Measurements from ENCODE around the gene ING1.

Gene ING1

DNA sequence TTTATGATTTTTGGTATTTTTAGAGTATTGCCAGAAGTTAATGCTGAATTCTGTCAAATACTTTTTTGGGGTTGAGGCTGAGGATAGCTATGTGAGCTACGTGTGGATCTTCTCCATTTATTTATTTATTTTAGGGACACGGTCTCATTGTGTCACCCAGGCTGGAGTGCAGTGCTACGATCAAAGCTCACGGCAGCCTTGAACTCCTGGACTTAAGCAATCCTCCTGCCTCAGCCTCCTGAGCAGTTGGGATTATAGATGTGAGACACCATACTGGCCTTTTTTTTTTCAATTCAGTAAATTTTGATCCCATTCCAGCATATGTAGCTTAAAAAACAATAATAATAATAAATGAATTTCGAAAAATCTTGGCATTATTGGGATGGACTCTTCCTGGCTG is 21.1 kb downstream of the ING1 start:
- H3K9me3 ChIP-seq (ENCODE audit: control insufficient read depth, low read length), result no peaks in the 10 kb centered on the region
- no peak for DNase-seq
- H4K91ac ChIP-seq (ENCODE audit: low read length), result no peak overlapping the region
- H4K8ac ChIP-seq (ENCODE audit: low read length), result no peak overlapping the region
- H3K4me1 ChIP-seq (ENCODE audit: control insufficient read depth, insufficient read depth, low read depth, low read length), result no peaks in the 10 kb centered on the region
- H3K4ac ChIP-seq (ENCODE audit: low read depth in 1 of 2, low read length in 2 of 2), result no peak overlapping the region
- no peak overlapping the region for H2AFZ ChIP-seq (ENCODE audit: low read depth, low read length)
- H3K27me3 ChIP-seq (ENCODE audit: control insufficient read depth in 1 of 2, insufficient read depth in 1 of 2, low read length in 2 of 2), result no peaks in the 10 kb centered on the region
- H3K14ac ChIP-seq (ENCODE audit: low read length in 2 of 2), result no peak overlapping the region
- H2BK15ac ChIP-seq (ENCODE audit: low read depth, poor library complexity, severe bottlenecking), result no peak overlapping the region
- WGBS, result 95% methylated on average over 2 of the region's 5 CpGs
- H3K23ac ChIP-seq (ENCODE audit: low read length in 2 of 2), result no peak overlapping the region
- no peak overlapping the region for H3K9ac ChIP-seq (ENCODE audit: low read length)
- no peak overlapping the region for H3K27ac ChIP-seq (ENCODE audit: low read length, poor library complexity, severe bottlenecking)
- no peak overlapping the region for H2BK12ac ChIP-seq (ENCODE audit: low read length in 2 of 2)
- no peaks in the 10 kb centered on the region for H3K79me1 ChIP-seq (replicated peaks; ENCODE audit: low read length, poor library complexity, severe bottlenecking)
- no peak overlapping the region for H2BK120ac ChIP-seq (ENCODE audit: low read depth, low read length)
- no peaks in the 10 kb centered on the region for H3K36me3 ChIP-seq (ENCODE audit: control insufficient read depth in 1 of 2, insufficient read depth in 2 of 2, low read depth in 1 of 2, low read length in 2 of 2)
- H3K4me2 ChIP-seq (ENCODE audit: low read length, poor library complexity, severe bottlenecking), result no peak overlapping the region
- H3K4me3 ChIP-seq (ENCODE audit: insufficient read depth in 1 of 2, low read depth in 1 of 2, low read length in 2 of 2), result no peak overlapping the region
- H2BK5ac ChIP-seq (ENCODE audit: low read depth, low read length, poor library complexity, severe bottlenecking), result no peak overlapping the region
- H2AK5ac ChIP-seq (ENCODE audit: low read length, severe bottlenecking), result no peak overlapping the region
- no peak overlapping the region for H3K18ac ChIP-seq (ENCODE audit: low read depth in 1 of 2, low read length in 2 of 2)

DNA sequence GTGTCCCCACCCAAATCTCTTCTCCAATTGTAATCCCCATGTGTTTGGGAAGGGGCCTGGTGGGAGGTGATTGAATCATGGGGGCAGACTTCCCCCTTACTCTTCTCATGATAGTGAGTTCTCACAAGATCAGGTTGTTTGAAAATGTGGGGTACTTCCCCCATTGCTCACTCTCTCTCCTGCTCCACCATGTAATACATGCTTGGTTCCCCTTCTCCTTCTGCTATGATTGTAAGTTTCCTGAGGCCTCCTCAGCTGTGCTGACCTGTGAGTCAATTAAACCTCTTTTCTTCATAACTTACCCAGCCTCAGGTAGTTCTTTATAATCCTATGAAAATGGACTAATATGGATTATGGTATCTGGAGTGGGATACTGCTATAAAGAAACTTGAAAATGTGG is 24.1 kb downstream of the ING1 start:
- Histone ChIP-seq H3K4me1 (ENCODE audit: control insufficient read depth, insufficient read depth, low read depth, low read length) (no peaks in the 10 kb centered on the region), H3K4ac (ENCODE audit: low read depth in 1 of 2, low read length in 2 of 2) (no peak overlapping the region), H3K23ac (ENCODE audit: low read length in 2 of 2) (no peak overlapping the region), H2AFZ (ENCODE audit: low read depth, low read length) (no peak overlapping the region), H3K36me3 (ENCODE audit: control insufficient read depth in 1 of 2, insufficient read depth in 2 of 2, low read depth in 1 of 2, low read length in 2 of 2) (no peaks in the 10 kb centered on the region), H3K27ac (ENCODE audit: low read length, poor library complexity, severe bottlenecking) (no peak overlapping the region), H3K18ac (ENCODE audit: low read depth in 1 of 2, low read length in 2 of 2) (no peak overlapping the region), H4K91ac (ENCODE audit: low read length) (no peak overlapping the region), H2BK12ac (ENCODE audit: low read length in 2 of 2) (no peak overlapping the region), H3K4me2 (ENCODE audit: low read length, poor library complexity, severe bottlenecking) (no peak overlapping the region), H3K27me3 (ENCODE audit: control insufficient read depth in 1 of 2, insufficient read depth in 1 of 2, low read length in 2 of 2) (no peaks in the 10 kb centered on the region), H3K9ac (ENCODE audit: low read length) (no peak overlapping the region), H2BK120ac (ENCODE audit: low read depth, low read length) (no peak overlapping the region), H3K9me3 (ENCODE audit: control insufficient read depth, low read length) (no peaks in the 10 kb centered on the region), H2BK15ac (ENCODE audit: low read depth, poor library complexity, severe bottlenecking) (no peak overlapping the region), H3K79me1 (replicated peaks; ENCODE audit: low read length, poor library complexity, severe bottlenecking) (no peaks in the 10 kb centered on the region), H4K8ac (ENCODE audit: low read length) (no peak overlapping the region), H2AK5ac (ENCODE audit: low read length, severe bottlenecking) (no peak overlapping the region), H2BK5ac (ENCODE audit: low read depth, low read length, poor library complexity, severe bottlenecking) (no peak overlapping the region), H3K14ac (ENCODE audit: low read length in 2 of 2) (no peak overlapping the region), H3K4me3 (ENCODE audit: insufficient read depth in 1 of 2, low read depth in 1 of 2, low read length in 2 of 2) (no peak overlapping the region)
- DNase-seq, result no peak

DNA sequence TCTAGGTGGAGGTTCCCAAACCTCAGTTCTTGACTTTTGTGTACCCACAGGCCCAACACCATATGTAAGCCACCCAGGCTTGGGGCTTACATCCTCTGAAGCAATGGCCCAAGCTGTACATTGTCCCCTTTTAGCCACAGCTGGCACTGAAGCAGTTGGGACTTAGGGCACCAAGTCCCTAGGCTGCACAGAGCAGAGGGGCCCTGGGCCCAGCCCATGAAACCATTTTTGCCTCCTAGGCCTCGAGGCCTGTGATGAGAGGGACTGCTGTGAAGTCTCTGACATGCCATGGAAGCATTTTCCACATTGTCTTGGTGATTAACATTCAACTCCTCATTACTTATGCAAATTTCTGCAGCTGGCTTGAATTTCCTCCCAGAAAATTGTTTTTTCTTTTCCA is 30.2 kb downstream of the ING1 start:
- Histone ChIP-seq H2BK15ac (ENCODE audit: low read depth, poor library complexity, severe bottlenecking) (no peak overlapping the region), H2BK120ac (ENCODE audit: low read depth, low read length) (no peak overlapping the region), H3K4me3 (ENCODE audit: insufficient read depth in 1 of 2, low read depth in 1 of 2, low read length in 2 of 2) (no peak overlapping the region), H3K14ac (ENCODE audit: low read length in 2 of 2) (no peak overlapping the region), H3K79me1 (replicated peaks; ENCODE audit: low read length, poor library complexity, severe bottlenecking) (no peaks in the 10 kb centered on the region), H4K8ac (ENCODE audit: low read length) (no peak overlapping the region), H3K23ac (ENCODE audit: low read length in 2 of 2) (no peak overlapping the region), H2AK5ac (ENCODE audit: low read length, severe bottlenecking) (no peak overlapping the region), H2BK12ac (ENCODE audit: low read length in 2 of 2) (no peak overlapping the region), H3K27me3 (ENCODE audit: control insufficient read depth in 1 of 2, insufficient read depth in 1 of 2, low read length in 2 of 2) (no peaks in the 10 kb centered on the region), H3K4ac (ENCODE audit: low read depth in 1 of 2, low read length in 2 of 2) (no peak overlapping the region), H3K27ac (ENCODE audit: low read length, poor library complexity, severe bottlenecking) (no peak overlapping the region), H3K9me3 (ENCODE audit: control insufficient read depth, low read length) (peaks cover 10% of the 10 kb centered on the region), H3K9ac (ENCODE audit: low read length) (no peak overlapping the region), H2AFZ (ENCODE audit: low read depth, low read length) (no peak overlapping the region), H3K4me1 (ENCODE audit: control insufficient read depth, insufficient read depth, low read depth, low read length) (no peaks in the 10 kb centered on the region), H2BK5ac (ENCODE audit: low read depth, low read length, poor library complexity, severe bottlenecking) (no peak overlapping the region), H3K18ac (ENCODE audit: low read depth in 1 of 2, low read length in 2 of 2) (no peak overlapping the region), H3K36me3 (ENCODE audit: control insufficient read depth in 1 of 2, insufficient read depth in 2 of 2, low read depth in 1 of 2, low read length in 2 of 2) (no peaks in the 10 kb centered on the region), H4K91ac (ENCODE audit: low read length) (no peak overlapping the region), H3K4me2 (ENCODE audit: low read length, poor library complexity, severe bottlenecking) (no peak overlapping the region)
- 63% methylated on average over 1 of the region's 1 CpG for WGBS
- DNase-seq, result no peak

DNA sequence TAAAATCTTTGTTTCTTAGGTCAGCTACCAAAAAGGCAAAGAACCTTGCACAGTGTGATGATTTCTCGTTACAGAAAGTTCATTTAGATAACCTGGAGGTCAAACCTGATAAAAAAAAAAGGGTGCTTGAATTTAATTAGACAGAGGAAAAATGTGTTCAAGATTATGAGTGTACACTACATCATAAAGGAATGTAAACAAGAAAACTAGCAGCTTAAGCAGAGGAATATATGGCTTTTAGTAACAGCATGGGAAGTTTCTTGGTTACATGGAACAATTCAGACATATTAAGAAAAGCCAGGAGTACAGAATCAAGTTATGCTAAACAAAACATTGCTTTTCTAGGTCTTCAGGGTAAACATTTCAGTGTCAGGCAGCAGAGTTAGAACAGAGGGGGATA is 32.9 kb downstream of the ING1 start:
- no peak overlapping the region for H2BK12ac ChIP-seq (ENCODE audit: low read length in 2 of 2)
- H3K27me3 ChIP-seq (ENCODE audit: control insufficient read depth in 1 of 2, insufficient read depth in 1 of 2, low read length in 2 of 2), result no peaks in the 10 kb centered on the region
- no peak overlapping the region for H3K4me2 ChIP-seq (ENCODE audit: low read length, poor library complexity, severe bottlenecking)
- no peak overlapping the region for H3K27ac ChIP-seq (ENCODE audit: low read length, poor library complexity, severe bottlenecking)
- no peak overlapping the region for H3K9ac ChIP-seq (ENCODE audit: low read length)
- H2BK15ac ChIP-seq (ENCODE audit: low read depth, poor library complexity, severe bottlenecking), result no peak overlapping the region
- no peaks in the 10 kb centered on the region for H3K79me1 ChIP-seq (replicated peaks; ENCODE audit: low read length, poor library complexity, severe bottlenecking)
- no peak overlapping the region for H4K91ac ChIP-seq (ENCODE audit: low read length)
- H3K23ac ChIP-seq (ENCODE audit: low read length in 2 of 2), result no peak overlapping the region
- H3K36me3 ChIP-seq (ENCODE audit: control insufficient read depth in 1 of 2, insufficient read depth in 2 of 2, low read depth in 1 of 2, low read length in 2 of 2), result no peaks in the 10 kb centered on the region
- WGBS, result 33% methylated on average over 1 of the region's 1 CpG
- no peak overlapping the region for H2AK5ac ChIP-seq (ENCODE audit: low read length, severe bottlenecking)
- peak; percentile 37 for DNase-seq
- H3K4ac ChIP-seq (ENCODE audit: low read depth in 1 of 2, low read length in 2 of 2), result no peak overlapping the region
- no peak overlapping the region for H2AFZ ChIP-seq (ENCODE audit: low read depth, low read length)
- no peak overlapping the region for H2BK5ac ChIP-seq (ENCODE audit: low read depth, low read length, poor library complexity, severe bottlenecking)
- no peak overlapping the region for H3K18ac ChIP-seq (ENCODE audit: low read depth in 1 of 2, low read length in 2 of 2)
- no peak overlapping the region for H3K14ac ChIP-seq (ENCODE audit: low read length in 2 of 2)
- no peak overlapping the region for H3K4me3 ChIP-seq (ENCODE audit: insufficient read depth in 1 of 2, low read depth in 1 of 2, low read length in 2 of 2)
- no peak overlapping the region for H2BK120ac ChIP-seq (ENCODE audit: low read depth, low read length)
- H3K4me1 ChIP-seq (ENCODE audit: control insufficient read depth, insufficient read depth, low read depth, low read length), result no peaks in the 10 kb centered on the region
- no peak overlapping the region for H4K8ac ChIP-seq (ENCODE audit: low read length)
- peaks cover 19% of the 10 kb centered on the region for H3K9me3 ChIP-seq (ENCODE audit: control insufficient read depth, low read length)

Measured in mesenchymal stem cell (in vitro differentiated cells and primary cell).